ENCODE measurements around the gene LY9. TPM values are rescaled to one million over a fixed set of nuclear protein-coding genes. Genes with fewer than 3 reads are reported as not detected.

The LY9 gene
- total and polyA plus RNA-seq, 4 donors = 0.21 to 1.5 (median 0.63) TPM

- TF ChIP-seq REST (IDR thresholded peaks at IDR 0.05) = no peak
- TF ChIP-seq GABPA (IDR thresholded peaks at IDR 0.05 in 1 of 2, conservative IDR thresholded peaks at IDR 0.05 in 1 of 2) = no peak
- no peak for TF ChIP-seq JUND (IDR thresholded peaks at IDR 0.05)
- no peak for TF ChIP-seq HNF4G (IDR thresholded peaks at IDR 0.05)
- TF ChIP-seq EGR1 (IDR thresholded peaks at IDR 0.05; ENCODE audit: low read depth in 2 of 2) = no peak
- TF ChIP-seq RAD21 (IDR thresholded peaks at IDR 0.05) = no peak
Measured at GRCh38 chr1:160794376-160794775, 1.6 kb upstream of the LY9 start (continued).

GRCh38 chr1:160797271-160797709, 1.3 kb downstream of the LY9 start:
- DNase-seq (ENCODE audit: low spot score) = no peak
- Histone ChIP-seq H3K36me3 (ENCODE audit: control insufficient read depth in 4 of 4, insufficient read depth in 3 of 4, low read depth in 1 of 4, low read length in 3 of 4) (no peaks in the 10 kb centered on the region), H3K4me3 (ENCODE audit: low read depth in 1 of 3, low read length in 3 of 3) (no peak overlapping the region), H3K4me1 (ENCODE audit: control insufficient read depth in 4 of 4, insufficient read depth in 4 of 4, low read length in 3 of 4) (no peaks in the 10 kb centered on the region), H3K9ac (ENCODE audit: low read depth in 1 of 2, low read length in 2 of 2) (no peak overlapping the region), H3K27ac (ENCODE audit: low read depth in 1 of 2, low read length in 2 of 2) (peak overlapping the region in 1 of 2 donors; percentile 13), H3K27me3 (ENCODE audit: control insufficient read depth in 4 of 4, insufficient read depth in 4 of 4, low read length in 3 of 4) (no peaks in the 10 kb centered on the region), H3K9me3 (ENCODE audit: control insufficient read depth in 4 of 4, low read length in 3 of 4) (peaks cover 0 to 3% (median 0%) of the 10 kb centered on the region in 4 donors)
- TF ChIP-seq EGR1 (IDR thresholded peaks at IDR 0.05; ENCODE audit: low read depth in 2 of 2) = no peak
- TF ChIP-seq GABPA (IDR thresholded peaks at IDR 0.05 in 1 of 2, conservative IDR thresholded peaks at IDR 0.05 in 1 of 2) = no peak
- no peak for TF ChIP-seq FOXA2 (IDR thresholded peaks at IDR 0.05)
- TF ChIP-seq NR2F2 (IDR thresholded peaks at IDR 0.05) = no peak
- TF ChIP-seq CTCF (IDR thresholded peaks at IDR 0.05; ENCODE audit: low read depth, low read length, missing input control) = no peak
- TF ChIP-seq ZBTB33 (IDR thresholded peaks at IDR 0.05) = no peak
- TF ChIP-seq JUND (IDR thresholded peaks at IDR 0.05) = no peak
- TF ChIP-seq HNF4G (IDR thresholded peaks at IDR 0.05) = no peak
- no peak for TF ChIP-seq REST (IDR thresholded peaks at IDR 0.05)
- TF ChIP-seq, protein P1, sequence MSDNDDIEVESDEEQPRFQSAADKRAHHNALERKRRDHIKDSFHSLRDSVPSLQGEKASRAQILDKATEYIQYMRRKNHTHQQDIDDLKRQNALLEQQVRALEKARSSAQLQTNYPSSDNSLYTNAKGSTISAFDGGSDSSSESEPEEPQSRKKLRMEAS (IDR thresholded peaks at IDR 0.05) = no peak
- no peak for TF ChIP-seq ATF3 (IDR thresholded peaks at IDR 0.05)
- no peak for TF ChIP-seq YY1 (IDR thresholded peaks at IDR 0.05)
- TF ChIP-seq TAF1 (conservative IDR thresholded peaks at IDR 0.05) = no peak
- no peak for TF ChIP-seq HNF4A (conservative IDR thresholded peaks at IDR 0.05)
- TF ChIP-seq RAD21 (IDR thresholded peaks at IDR 0.05) = no peak
- no peak for TF ChIP-seq RXRA (IDR thresholded peaks at IDR 0.05)
- no peak for TF ChIP-seq SP1 (IDR thresholded peaks at IDR 0.05)
- 68% methylated on average over 3 of the region's 3 CpGs for WGBS
